Nephron progenitor cell (in vitro differentiated cells): ENCODE data around the gene PDE4D.
"Not testable (repeated sequence)": the region's sequence is repeated elsewhere in the genome, so short reads cannot be mapped to it uniquely, and the experiment has no call there.

ENCODE experiments used
- DNase-seq: peaks from one replicate; pipeline ENCODE4 v3.0.0; 2021
- H3K27ac Mint-ChIP-seq: 2 replicates; pipeline ENCODE4 v1.8.0; 2021; ENCODE audit warnings: mild to moderate bottlenecking, moderate library complexity, mixed read lengths
- H3K27me3 Mint-ChIP-seq: 2 replicates; pipeline ENCODE4 v1.8.0; 2021; ENCODE audit warnings: mild to moderate bottlenecking, low read depth, mixed read lengths; ENCODE audit not compliant: poor library complexity
- H3K36me3 Mint-ChIP-seq: 2 replicates; pipeline ENCODE4 v1.8.0; 2021; ENCODE audit warnings: low read depth, mixed read lengths
- H3K4me1 Mint-ChIP-seq: 2 replicates; pipeline ENCODE4 v1.8.0; 2021; ENCODE audit warnings: mixed read lengths
- H3K4me3 Mint-ChIP-seq: 2 replicates; pipeline ENCODE4 v1.8.0; 2021; ENCODE audit warnings: mild to moderate bottlenecking, moderate library complexity, mixed read lengths
- H3K9me3 Mint-ChIP-seq: 2 replicates; pipeline ENCODE4 v1.8.0; 2021; ENCODE audit warnings: mild to moderate bottlenecking, moderate library complexity, mixed read lengths
- TF ChIP-seq, protein P1 (sequence below): fragments of 200-600 bp; sonication (generic); IDR thresholded peaks from 2 replicates; pipeline ENCODE4 v1.5.0; 2021; ENCODE audit warnings: antibody characterized with exemption

Gene PDE4D

DNA sequence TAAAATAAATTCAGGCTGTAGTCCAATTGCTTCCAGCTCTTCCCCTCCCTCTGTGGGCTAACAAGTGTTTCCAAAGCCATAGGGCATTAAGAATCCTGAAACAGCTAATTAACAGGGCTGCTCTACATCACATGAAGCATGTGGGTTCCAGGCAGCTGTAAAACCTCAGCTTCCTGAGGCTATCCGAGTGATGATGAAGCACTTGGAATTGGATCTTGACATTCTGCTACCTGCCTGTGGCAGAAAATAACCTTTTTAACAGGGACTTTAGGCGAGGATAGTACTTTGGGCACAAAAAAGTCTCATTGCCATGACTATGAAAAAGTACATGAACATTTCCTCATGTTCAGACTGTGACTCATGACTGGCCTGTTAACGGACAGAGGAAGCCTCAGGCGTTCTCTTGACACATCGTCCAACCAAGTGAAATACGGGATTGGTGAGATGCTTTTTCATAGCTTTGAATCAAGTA is 107.2 kb downstream of the PDE4D start:
- TF ChIP-seq, protein P1, sequence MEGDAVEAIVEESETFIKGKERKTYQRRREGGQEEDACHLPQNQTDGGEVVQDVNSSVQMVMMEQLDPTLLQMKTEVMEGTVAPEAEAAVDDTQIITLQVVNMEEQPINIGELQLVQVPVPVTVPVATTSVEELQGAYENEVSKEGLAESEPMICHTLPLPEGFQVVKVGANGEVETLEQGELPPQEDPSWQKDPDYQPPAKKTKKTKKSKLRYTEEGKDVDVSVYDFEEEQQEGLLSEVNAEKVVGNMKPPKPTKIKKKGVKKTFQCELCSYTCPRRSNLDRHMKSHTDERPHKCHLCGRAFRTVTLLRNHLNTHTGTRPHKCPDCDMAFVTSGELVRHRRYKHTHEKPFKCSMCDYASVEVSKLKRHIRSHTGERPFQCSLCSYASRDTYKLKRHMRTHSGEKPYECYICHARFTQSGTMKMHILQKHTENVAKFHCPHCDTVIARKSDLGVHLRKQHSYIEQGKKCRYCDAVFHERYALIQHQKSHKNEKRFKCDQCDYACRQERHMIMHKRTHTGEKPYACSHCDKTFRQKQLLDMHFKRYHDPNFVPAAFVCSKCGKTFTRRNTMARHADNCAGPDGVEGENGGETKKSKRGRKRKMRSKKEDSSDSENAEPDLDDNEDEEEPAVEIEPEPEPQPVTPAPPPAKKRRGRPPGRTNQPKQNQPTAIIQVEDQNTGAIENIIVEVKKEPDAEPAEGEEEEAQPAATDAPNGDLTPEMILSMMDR = no peak
- H3K4me3 Mint-ChIP-seq = no peak overlapping the region
- H3K36me3 Mint-ChIP-seq = no peaks in the 10 kb centered on the region
- H3K9me3 Mint-ChIP-seq = no peaks in the 10 kb centered on the region
- H3K27me3 Mint-ChIP-seq = no peaks in the 10 kb centered on the region
- H3K27ac Mint-ChIP-seq = no peak overlapping the region
- no peak for DNase-seq
- peaks cover 17% of the 10 kb centered on the region for H3K4me1 Mint-ChIP-seq

DNA sequence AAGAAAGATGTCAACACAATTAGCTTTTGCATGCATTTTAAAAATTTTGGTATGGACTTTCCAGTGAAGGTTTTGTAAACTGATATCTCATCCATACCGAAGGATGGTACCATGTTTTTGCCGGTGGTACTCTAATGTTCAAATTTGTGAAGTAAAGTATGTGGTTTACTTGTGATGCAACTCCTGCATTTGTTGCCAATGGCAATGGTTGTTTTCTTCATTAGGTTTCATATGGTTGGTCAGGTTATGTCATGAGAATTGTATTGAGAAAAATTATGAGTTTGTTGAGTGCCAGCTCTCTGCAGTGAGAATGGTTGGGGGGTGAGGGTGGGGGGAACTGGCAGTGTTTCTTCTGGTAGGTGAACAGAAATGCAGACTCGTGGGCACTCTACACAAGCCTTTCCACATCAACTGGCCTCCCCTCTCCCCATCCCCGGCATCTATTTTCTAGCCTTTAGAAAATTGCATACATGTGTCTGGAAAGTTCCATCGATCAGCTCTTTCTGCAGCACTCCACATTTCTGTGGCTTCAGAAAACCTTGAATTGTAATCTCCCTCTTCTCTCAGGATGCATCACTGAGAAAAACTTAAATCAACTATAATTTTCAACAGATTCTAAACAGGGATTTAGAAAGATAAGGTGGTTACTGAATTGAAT is 107.7 kb downstream of the PDE4D start:
- no peaks in the 10 kb centered on the region for H3K27me3 Mint-ChIP-seq
- peaks cover 12% of the 10 kb centered on the region for H3K4me1 Mint-ChIP-seq
- no peaks in the 10 kb centered on the region for H3K9me3 Mint-ChIP-seq
- TF ChIP-seq, protein P1 = no peak
- DNase-seq = no peak
- no peak overlapping the region for H3K27ac Mint-ChIP-seq
- no peaks in the 10 kb centered on the region for H3K36me3 Mint-ChIP-seq
- no peak overlapping the region for H3K4me3 Mint-ChIP-seq

DNA sequence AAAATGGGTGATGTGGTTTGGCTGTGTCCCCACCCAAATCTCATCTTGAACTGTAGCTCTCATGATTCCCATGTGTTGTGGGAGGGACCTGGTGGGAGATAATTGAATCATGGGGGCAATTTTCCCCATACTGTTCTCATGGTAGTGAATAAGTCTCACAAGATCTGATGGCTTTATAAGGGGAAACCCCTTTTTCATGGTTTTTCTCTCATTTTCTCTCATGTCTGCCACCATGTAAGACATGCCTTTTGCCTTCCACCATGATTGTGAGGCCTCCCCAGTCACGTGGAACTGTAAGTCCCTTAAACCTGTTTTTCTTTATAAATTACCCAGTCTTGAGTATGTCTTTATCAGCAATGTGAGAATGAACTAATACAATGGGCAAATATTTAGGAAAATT is 108.8 kb downstream of the PDE4D start:
- H3K9me3 Mint-ChIP-seq, H3K4me1 Mint-ChIP-seq: not testable (repeated sequence)

DNA sequence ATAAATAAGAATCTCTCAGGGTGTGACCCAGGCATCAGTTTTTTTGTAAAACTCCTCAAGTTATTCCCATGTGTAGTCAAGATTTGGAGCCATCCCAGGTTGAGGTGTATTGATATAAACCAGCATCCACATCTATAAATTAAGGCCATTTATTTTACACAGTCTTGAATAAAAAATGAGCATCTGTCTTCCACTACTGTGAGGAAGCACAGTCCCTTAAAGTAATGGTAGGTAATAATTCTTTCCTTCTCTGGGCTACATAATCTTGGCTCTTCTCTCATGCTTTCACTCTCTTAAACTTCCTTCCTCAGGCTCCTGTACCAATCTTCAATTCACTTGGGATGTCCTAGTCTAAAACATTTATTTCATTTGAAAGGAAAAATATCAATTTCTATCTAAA is 110.3 kb downstream of the PDE4D start:
- Mint-ChIP-seq H3K4me1 (peaks cover 7% of the 10 kb centered on the region), H3K9me3 (no peaks in the 10 kb centered on the region), H3K27me3 (no peaks in the 10 kb centered on the region), H3K27ac (no peak overlapping the region), H3K36me3 (no peaks in the 10 kb centered on the region), H3K4me3 (no peak overlapping the region)
- TF ChIP-seq, protein P1 = no peak
- no peak for DNase-seq

More for the DNA sequence above, 108.8 kb downstream of the PDE4D start:
- not testable (repeated sequence) for DNase-seq, H3K27me3 Mint-ChIP-seq, H3K36me3 Mint-ChIP-seq, H3K27ac Mint-ChIP-seq, H3K4me3 Mint-ChIP-seq

DNA sequence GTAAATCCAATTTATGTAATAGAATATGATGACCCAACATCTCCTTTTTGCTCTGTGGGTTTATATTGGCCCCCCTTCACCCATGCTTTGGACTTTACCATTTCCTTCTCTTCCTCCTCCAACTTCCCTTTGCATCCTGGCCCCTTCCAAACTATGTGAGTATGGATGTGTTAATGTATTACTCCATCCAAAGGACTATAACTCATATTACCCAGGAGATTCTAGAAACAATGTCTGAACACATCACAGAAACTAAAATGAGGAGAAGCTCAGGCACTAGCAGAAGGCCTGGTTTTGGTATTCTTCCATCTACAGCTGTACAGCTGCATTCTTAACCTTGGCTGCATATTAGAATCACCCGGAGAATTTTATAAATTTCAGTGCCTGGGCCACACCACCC is 110.7 kb downstream of the PDE4D start:
- Mint-ChIP-seq H3K4me1 (peaks cover 7% of the 10 kb centered on the region), H3K4me3 (no peak overlapping the region), H3K36me3 (no peaks in the 10 kb centered on the region), H3K9me3 (no peaks in the 10 kb centered on the region), H3K27ac (no peak overlapping the region), H3K27me3 (no peaks in the 10 kb centered on the region)
- no peak for DNase-seq
- TF ChIP-seq, protein P1 = no peak

DNA sequence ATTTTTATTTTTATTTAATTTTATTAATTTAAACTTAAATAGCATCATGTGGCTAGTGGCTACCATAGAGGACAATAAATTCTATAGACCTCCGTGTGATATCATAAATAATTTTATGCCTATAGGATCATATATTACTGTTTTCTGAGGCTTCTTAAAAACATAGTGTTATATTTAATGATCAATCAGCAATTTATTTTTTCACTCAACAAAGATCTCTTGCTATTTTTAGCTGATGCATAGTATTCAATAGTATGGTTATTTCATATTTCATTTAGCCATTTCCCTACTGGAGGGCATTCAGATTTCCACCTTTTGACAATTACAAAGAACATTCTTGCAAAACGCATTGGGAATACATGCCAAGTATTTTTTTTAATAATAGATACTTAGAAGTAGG is 114.1 kb downstream of the PDE4D start:
- Mint-ChIP-seq H3K36me3 (no peaks in the 10 kb centered on the region), H3K9me3 (no peaks in the 10 kb centered on the region), H3K4me1 (no peaks in the 10 kb centered on the region), H3K27ac (no peak overlapping the region), H3K27me3 (no peaks in the 10 kb centered on the region), H3K4me3 (no peak overlapping the region)
- DNase-seq = no peak
- TF ChIP-seq, protein P1 = no peak
